Activated CD8-positive, alpha-beta memory T cell treated with anti-CD3 and anti-CD28 coated beads, Interleukin-2, amount 50 U/mL, for 48 hours (primary cell): ENCODE measurements around the gene SKA3.
"Not testable (repeated sequence)": the region's sequence is repeated elsewhere in the genome, so short reads cannot be mapped to it uniquely, and the experiment has no call there.

Experiments used
- DNase-seq: peaks from one replicate; pipeline ENCODE4 v3.0.0-alpha.2; 2020

The SKA3 gene

DNA sequence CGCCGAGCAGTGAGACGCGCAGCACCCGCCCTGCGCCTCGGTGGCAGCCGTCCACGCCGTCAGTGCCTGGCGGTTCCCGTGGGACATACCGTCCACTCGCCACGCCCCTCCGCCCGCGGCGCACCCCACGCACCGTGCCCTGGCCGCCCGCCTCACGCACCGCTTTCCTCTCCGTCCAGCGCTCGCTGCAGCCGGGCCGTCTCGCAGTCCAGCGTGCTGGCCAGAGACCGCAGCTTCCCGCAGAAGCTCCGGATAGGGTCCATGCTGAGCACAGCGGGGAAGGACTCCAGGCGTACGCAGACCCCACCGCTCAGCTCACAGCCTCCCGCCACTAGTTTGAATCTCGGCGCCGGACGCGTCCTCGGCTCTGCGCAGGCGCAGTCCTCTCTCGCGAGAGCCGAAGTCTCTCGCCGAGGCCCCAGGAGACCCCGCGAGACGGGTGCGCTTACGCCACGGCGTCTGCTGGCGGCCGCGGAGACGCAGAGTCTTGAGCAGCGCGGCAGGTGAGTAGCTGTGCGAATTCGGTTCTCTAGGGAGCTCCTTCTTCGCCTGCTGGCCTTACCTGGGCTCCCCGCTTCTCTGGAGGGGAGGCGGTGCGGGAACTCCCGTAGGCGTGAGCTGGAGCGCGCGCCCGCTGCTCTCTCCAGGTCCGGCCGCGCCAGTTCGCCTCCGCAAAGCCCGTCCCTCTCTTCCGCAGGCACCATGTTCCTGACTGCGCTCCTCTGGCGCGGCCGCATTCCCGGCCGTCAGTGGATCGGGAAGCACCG, at the start of gene SKA3, which contains the start of gene MRPL57:
Gene SKA3, minus strand, starts transcription at position 338 of the 767 bp plus-strand sequence. Its CDS starts 75 bp downstream, at position 263.
Gene MRPL57, plus strand, starts transcription at position 444 of the 767 bp plus-strand sequence. Its CDS starts 259 bp downstream, at position 703.
- peak; percentile 97 for DNase-seq

DNA sequence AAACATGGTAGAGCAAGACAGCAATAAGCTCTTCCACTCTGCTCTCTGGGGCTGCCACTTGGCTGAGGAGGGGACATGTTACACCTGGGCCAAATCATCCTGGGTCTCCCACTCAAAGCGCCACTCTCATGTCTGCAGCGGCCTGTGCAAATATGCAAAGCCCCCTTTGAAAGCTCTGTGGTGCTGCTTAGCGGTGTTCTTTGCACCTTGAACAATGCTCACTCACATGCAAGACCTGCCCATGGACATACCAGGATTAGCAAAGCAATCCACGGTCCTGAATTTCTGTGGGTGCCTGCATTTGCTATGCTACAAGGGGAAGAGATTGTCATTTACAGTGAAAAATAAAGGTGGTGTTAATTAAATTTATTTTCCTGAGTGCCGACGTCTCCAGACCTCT, 48.7 kb upstream of the SKA3 start:
- DNase-seq: no peak

DNA sequence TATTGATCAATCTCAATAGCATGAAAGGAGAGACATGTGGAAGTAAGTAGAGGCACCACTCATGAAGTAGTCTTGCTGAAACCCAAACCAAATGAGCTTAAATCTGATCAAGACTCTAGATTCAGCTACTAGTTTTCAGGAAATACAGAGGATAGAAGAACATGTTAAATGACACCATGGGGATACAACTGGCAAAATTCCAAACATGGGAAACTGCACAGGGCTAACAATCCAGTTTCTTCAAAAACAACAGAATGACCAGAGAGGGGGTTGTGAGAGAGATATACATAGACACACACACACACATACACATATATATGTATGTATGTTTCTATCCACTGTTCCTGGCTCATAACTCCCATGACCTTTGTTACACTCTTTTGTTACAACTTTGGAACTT, 44.9 kb upstream of the SKA3 start:
- no peak for DNase-seq

DNA sequence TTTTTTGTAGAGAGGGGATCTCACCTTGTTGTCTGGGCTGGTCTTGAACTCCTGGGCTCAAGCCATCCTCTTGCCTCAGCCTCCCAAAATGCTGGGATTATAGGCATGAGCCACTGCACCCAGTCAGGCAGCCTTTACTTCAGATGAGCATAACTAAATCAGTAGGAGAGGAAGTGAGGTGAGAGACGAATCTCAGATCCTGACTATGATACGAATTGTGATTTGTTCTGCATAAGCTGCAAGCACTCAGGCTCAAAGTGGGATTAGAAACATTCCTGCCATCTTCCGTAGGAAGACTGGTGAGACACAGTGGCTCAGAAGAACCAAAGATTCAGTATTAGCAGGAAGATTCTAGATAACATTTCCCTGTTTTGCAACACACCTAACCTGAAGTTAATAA, 43.4 kb upstream of the SKA3 start:
- not testable (repeated sequence) for DNase-seq

DNA sequence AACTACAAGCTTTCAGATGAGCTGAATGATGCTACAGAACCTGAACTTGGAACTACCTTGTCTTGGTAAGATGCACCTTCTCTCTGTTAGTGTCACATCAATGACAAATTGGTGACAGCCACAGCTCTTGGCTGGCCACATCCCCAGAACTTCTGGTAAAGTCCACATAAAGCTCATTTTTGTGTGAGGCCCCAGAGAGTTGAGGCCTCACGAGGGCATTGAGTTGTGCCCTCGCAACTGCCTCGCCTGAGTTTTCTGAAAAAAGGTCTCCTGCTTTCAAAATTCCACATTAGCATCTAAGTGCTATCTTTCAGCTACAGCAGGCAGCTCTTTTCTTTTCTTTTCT, 42.7 kb upstream of the SKA3 start:
- DNase-seq: no peak

DNA sequence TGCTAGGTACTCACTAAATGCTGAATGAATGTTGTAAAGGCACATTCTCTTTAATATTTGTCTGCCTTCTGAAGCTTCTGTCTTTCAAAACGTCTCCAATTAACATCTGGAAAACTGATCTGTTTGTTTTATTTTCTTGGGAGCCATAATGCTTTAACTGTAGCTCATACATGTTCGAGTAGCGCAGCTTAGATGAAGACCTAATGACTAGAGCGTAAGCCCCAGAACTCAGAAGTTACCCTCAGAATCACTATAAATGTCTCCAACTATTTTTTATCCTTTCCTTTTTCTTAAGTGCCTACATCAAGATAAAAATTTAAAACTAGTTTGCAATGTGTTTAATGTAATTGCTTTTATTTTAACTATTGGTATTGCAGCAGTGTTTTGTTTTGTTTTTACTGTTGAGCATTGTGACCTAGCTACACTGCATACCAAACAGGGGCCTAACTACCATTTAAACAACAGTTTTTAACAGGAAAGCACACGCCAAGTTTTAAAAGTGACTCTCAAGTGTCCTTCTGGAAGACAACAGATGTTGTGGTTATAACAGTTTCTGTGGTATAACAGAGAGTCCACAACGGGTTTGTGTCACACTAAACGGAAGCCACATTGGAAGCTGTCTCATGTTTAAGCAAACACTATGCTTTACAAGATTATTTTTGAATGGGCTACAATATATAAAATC, 42.1 kb upstream of the SKA3 start:
- DNase-seq: no peak

DNA sequence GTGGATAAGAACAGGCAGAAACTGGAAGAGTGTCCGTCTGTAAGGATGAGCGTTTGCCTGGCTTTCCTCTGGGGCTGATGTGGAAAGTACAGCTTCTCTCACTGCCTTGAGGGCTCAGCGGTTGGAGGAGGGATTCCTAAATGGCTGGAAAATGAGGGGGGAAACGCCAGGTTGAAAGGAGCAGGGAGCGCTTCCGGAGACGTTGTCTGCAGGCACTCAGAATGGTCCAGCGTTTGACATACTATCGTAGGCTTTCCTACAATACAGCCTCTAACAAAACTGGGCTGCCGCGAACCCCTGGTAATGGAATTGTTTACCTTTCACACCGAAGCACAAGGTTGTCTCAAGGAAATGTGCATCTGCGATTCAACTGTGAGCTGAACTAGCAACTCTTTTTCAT, 40.0 kb upstream of the SKA3 start:
- no peak for DNase-seq

DNA sequence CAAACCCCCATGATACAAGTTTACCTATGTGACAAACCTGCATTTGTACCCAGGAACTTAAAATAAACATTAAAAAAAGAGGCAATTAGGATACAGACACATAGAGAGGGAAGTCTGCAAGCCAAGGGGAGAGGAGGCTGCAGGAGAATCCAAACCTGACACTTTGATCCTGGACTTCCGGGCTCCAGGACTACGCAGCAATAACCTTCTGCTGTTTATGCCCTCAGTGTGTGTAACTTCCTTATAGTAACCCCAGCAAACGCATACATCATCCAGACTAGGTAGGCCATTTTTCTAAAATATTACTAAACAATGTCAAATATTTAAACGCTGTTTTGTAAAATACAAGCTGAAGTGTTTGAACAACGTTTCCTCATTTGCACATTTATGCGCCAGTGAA, 39.1 kb upstream of the SKA3 start:
- DNase-seq: not testable (repeated sequence)

DNA sequence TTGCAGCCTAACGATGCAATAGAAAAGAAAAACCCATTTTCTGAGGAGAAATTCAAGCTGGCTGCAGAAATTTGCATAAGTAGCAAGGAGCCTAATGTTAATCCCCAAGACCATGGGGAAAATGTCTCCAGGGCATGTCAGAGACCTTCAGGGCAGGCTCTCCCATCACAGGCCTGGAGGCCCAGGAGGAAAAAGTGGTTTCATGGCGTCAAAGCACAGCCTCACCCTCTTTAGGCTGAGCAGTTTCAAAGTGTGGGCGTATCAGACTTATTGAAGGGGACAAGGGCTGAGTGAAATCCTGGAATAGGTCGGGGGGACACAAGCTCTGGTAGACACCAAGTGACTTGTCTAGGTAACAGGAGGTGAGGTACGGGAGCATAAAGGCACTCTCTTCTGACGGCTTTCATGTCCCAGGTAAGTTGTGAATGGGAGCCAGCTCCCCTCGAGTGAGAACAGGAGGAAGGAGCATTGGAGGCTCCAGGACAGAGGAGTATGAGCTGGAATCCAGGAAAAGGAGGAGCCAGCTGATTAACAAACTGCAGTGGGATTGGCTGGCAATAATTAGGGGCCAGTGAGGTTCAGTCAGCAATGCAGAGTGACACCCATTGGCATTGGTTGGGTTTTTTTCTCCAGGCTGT, 35.9 kb upstream of the SKA3 start:
- DNase-seq: no peak

DNA sequence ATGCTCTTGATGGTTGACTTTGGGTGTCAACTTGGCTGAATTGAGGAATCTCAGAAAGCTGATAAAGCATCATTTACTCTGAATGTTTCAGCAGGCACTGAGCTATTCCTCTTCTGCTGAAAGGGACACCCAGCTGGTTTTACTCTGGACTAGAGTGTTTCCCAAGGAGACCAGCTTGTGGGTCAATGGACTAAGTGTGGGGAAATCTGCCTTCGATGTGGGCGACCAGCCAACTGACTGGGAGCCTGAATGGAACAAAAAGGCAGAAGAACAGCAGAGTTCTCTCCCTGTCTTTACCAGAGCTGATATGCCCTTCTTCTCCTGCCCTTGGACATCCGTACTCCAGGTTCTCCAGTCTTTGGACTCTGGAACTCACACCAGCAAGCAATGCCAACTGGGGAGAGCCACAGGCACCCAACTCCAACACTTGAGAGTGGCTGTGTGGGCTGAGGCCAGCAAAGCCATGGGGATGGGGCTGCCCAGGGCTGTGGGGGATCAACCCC, 32.4 kb upstream of the SKA3 start:
- DNase-seq: no peak

DNA sequence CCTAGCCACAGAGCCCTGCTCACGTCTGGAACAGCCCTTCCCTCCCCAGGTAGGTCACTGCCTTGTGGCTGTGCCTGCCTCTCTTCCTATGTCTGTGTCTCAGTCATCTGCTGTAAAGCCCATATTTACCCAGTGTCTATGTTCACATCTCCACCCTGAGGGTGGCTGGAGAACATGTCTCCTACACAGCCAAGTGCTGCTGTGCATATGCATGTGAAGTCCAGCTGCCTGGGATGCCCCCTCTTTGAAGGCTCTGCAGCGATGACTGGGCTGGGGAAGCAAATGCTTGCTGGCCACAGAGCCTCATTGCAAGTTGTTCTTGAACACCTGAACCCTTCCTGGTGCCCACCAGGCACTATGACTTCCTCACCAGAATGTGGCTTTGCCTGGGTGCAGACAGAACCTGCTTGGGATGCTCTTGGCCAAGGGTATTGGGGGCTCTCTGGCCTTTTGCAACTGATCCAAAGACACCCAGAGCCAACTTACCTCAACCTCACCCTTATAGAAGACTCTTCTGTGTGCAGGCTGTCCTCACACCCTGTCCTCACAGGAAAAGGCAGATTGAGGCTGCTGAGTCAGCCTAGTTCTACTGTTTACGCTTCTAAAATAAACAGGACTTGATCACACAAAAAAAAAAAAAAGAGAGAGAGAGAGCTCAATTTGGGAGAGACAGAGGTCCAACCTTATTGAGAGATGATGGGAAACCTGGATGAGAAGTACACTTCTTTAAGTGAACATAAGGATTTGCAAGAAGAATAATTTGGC, 26.6 kb upstream of the SKA3 start:
- no peak for DNase-seq

DNA sequence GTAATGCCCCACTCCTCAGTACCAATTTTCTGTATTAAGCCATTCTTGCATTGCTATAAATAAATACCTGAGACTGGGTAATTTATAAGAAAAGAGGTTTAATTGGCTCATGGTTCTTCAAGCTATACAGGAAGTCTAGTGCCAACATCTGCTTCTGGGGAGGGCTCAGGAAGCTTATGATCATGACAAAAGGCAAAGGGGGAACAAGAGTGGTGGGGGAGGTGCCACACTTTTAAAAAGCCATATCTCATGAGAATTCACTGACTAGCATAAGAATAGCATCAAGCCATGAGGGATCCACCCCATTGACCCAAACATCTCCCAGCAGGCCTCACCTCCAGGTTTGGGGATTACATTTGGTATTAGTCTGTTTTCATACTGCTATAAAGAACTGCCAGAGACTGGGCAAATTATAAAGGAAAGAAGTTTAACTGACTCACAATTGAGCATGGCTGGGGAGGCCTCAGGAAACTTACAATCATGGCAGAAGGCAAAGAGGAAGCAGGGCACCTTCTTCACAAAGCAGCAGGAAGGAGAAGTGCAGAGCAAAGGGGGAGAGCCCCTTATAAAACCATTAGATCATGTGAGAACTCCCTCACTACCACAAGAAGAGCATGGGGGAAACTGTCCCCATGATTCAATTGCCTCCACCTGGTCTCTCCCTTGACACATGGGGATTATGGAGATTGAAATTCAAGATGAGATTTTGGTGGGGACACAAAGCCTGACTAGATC, 25.3 kb upstream of the SKA3 start:
- DNase-seq: not testable (repeated sequence)

DNA sequence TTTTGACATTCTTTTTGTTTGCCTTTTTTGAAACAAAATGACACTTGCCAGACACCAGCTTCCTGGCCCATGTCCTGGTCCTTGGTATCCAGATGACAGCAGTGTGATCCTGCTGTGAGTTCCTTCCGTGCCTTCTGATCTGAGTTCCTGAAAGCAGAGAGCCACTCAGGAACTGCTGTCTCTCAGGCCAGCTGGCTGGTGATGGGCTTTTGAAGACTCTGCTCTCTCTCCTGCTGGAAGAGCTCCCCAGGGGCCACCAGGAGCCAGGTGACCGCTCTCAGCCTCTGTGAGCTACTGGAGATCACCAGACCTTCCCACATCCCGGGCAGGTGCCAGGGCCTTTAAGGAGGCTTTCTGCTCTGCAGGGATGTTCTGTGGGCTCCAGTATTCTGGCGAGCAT, 22.0 kb upstream of the SKA3 start:
- DNase-seq: not testable (repeated sequence)

DNA sequence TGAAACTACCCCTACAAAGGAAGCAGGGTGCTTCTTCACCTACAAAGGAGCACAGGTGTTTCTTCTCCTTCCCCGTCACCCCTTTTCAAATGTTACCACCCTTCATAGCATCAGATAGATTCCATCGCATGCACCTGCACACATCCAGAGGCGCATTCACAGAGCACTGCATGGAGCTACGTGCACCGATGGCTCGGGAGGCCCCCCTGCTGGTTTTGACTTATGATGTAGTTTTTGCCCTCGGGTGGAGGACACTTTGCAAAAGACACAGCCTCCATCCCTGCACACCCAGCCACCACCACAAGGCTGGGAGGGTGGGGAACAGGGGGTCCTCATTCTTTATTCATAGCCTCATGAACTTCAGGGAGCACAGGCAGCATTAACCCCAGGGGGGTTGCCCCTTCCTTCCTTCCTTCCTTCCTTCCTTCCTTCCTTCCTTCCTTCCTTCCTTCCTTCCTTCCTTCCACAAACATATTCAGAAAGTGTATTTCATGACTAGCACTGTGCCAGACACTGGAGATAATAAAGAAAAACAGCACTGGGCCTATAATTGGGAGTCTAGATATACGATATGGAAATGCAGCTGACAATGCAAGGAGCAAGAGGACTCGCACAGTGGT, 21.4 kb upstream of the SKA3 start:
- not testable (repeated sequence) for DNase-seq

DNA sequence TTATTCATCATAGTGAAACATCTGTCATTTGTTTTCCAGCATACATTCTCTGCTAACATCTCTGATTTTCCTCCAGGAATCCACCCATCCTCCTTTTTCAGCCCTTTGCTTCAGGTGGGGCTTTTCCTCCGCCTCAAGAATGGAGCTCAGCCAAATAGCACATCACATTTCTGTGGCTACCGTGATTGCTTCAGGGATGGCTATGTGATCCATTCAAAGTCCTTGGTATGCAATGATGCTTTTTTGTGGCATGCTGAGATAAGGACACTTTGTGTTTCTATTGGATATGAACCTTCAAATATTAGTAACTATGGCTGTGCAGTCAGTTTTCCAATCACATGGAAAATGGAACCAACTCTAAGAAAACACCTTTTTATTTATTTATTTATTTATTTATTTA, 18.4 kb upstream of the SKA3 start:
- DNase-seq: not testable (repeated sequence)

DNA sequence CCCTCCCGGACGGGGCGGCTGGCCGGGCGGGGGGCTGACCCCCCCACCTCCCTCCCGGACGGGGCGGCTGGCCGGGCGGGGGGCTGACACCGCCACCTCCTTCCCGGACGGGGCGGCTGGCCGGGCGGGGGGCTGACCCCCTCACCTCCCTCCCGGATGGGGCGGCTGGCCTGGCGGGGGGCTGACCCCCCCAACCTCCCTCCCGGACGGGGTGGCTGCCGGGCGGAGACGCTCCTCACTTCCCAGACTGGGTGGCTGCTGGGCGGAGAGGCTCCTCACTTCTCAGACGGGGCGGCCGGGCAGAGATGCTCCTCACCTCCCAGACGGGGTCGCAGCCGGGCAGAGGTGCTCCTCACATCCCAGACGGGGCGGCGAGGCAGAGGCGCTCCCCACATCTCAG, 10.1 kb upstream of the SKA3 start:
- not testable (repeated sequence) for DNase-seq

DNA sequence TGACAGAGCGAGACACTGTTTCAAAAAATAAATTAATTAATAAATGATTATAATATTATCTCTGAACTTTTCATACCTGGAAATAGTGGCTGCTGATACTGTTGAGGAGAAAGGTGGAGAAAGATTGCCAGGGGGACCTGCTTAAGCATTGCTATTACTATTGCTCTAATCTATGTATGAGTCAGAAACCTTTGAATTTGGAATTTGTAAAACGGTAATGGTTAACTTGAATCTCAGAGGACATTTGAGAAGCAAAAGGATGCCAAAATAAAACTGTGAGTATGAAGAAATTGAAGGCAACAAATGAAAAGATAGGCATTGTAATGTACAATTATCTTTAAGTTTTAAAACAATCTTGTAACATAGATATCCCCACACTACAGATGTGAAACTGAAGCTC, 5.3 kb upstream of the SKA3 start:
- no peak for DNase-seq

DNA sequence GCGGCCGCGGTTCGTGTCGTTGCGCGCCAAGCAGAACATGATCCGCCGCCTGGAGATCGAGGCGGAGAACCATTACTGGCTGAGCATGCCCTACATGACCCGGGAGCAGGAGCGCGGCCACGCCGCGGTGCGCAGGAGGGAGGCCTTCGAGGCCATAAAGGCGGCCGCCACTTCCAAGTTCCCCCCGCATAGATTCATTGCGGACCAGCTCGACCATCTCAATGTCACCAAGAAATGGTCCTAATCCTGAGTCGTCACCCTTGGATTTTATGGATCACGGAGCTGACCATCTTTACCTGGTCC, 581 bp upstream of the SKA3 start:
- peak; percentile 76 for DNase-seq

DNA sequence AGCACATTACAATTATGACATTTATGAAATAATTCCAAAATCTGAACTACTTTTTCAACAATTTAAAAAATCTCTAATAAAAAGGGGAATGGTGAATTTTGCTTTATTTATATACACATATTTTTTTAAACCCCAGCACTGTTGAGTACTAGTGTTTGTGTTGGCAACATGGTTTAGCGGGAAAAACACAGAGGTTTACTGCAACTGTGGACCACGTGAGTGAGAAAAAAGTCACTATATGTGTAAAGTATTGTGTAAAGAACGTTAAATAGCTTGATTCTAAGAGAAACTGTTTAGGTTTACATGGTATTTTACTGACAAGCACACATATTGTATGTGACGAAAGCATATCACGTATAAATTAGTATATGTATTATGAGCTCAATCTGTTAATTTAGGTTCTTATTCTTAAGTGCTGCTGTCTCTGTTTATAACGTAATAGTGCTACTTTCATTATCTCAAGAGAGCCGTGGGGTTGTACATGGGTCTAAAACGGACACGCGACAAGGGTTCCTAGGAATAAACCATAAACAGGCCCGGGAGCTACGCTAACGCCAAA, 617 bp downstream of the SKA3 start:
- no peak for DNase-seq

DNA sequence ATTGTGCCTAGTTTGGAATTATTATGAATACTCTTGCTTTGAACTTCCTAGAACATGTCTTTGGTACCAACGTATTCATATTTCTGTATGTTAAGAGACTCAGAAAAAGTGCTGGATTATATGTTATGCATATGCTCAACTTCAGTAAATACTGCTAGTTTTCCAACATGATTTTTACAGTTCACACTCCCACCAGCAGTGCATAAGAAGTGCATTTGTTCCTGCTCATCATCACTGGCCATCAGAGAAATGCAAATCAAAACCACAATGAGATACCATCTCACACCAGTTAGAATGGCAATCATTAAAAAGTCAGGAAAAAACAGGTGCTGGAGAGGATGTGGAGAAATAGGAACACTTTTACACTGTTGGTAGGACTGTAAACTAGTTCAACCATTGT, 2.6 kb downstream of the SKA3 start:
- not testable (repeated sequence) for DNase-seq

DNA sequence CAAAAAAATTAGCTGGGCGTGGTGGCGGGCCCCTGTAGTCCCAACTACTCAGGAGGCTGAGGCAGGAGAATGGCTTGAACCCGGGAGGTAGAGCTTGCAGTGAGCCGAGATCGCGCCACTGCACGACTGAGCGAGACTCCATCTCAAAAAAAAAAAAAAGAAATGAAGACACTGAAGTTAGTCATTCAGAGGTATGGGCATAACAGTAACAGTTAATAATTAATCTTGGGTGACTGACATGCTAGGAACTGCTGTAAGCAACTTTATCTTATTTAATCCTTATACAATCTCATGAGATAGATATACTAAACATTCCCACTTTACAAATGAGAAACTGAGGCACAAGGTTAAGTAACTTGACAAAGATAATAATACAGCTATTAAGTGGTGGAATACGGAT, 4.9 kb downstream of the SKA3 start:
- no peak for DNase-seq

DNA sequence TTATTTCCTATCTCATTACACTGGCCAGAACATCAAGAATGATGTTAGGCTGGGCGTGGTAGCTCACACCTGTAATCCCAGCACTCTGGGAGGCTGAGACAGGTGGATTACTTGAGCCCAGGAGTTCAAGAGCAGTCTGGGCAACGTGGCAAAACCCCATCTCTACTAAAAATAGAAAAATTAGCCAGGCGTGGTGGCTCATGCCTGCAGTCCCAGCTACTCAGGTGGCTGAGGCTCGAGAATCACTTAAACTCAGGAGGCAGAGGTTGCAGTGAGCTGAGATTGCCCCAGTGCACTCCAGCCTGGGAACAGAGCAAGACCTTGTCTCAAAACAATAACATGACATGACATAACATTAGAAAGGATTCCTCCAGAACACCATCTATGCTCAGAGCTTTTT, 10.7 kb downstream of the SKA3 start:
- DNase-seq: not testable (repeated sequence)
